Panc1 (cell line): ENCODE results near the gene FBXO5. TPM values are rescaled to one million over a fixed set of nuclear protein-coding genes. Genes with fewer than 3 reads are reported as not detected.
"Not testable (repeated sequence)": the region's sequence is repeated elsewhere in the genome, so short reads cannot be mapped to it uniquely, and the experiment has no call there.

Source experiments
- ATAC-seq: fragments of 200-7000 bp; cut with Tn5 transposase; 2 replicates; pipeline ENCODE4 v1.9.1; 2020; ENCODE audit warnings: mild to moderate bottlenecking, moderate library complexity
- BruUV-seq: library from RNA; stranded (reverse); fragments of 400-500 nt; replicated peaks from 2 replicates; lab custom pipeline; 2021; lab: Mats Ljungman, UMichigan
- CTCF ChIA-PET: fragments of 300-600 bp; sonication (Branson Sonifier 250); formaldehyde crosslinking; loops from one replicate; lab custom pipeline; 2022; ENCODE audit warnings: antibody characterized with exemption; lab: Charles Lee
- POLR2A ChIA-PET: fragments of 300-600 bp; sonication (Branson Sonifier 250); formaldehyde crosslinking; loops from one replicate; lab custom pipeline; 2022; ENCODE audit warnings: antibody characterized with exemption; lab: Charles Lee
- DNase-seq: peaks from one replicate; pipeline ENCODE4 v3.0.0-alpha.2; 2010; ENCODE audit warnings: low read depth, low spot score
- H3K27ac ChIP-seq: 2 replicates; pipeline ENCODE4 v1.5.1; 2011; ENCODE audit warnings: mild to moderate bottlenecking, low read length, inconsistent platforms
- H3K27me3 ChIP-seq: fragments of 200-500 bp; sonication (Bioruptor generic); 2 replicates; pipeline ENCODE4 v1.6.0; 2014; ENCODE audit warnings: low read length, inconsistent platforms; ENCODE audit not compliant: control insufficient read depth, insufficient read depth
- H3K36me3 ChIP-seq: fragments of 200-500 bp; sonication (Bioruptor generic); 2 replicates; pipeline ENCODE4 v1.5.1; 2014; ENCODE audit warnings: inconsistent platforms, mild to moderate bottlenecking, low read length, moderate library complexity; ENCODE audit not compliant: control insufficient read depth, insufficient read depth
- H3K4me1 ChIP-seq: 2 replicates; pipeline ENCODE4 v1.5.1; 2011; ENCODE audit warnings: inconsistent platforms, mild to moderate bottlenecking, low read length, moderate library complexity; ENCODE audit not compliant: control insufficient read depth, insufficient read depth
- H3K4me3 ChIP-seq, 2 experiments: 2 replicates each; pipeline ENCODE4 v1.5.1; 2011 to 2012; ENCODE audit warnings: low read depth in 2 of 2, low read length in 2 of 2, mild to moderate bottlenecking in 2 of 2, inconsistent platforms in 1 of 2, moderate library complexity in 1 of 2
- H3K9me3 ChIP-seq: fragments of 200-500 bp; sonication (Bioruptor generic); 2 replicates; pipeline ENCODE4 v1.5.1; 2014; ENCODE audit warnings: low read depth, mild to moderate bottlenecking, inconsistent platforms, low read length, moderate library complexity; ENCODE audit not compliant: control insufficient read depth, insufficient read depth
- POLR2AphosphoS5 ChIP-seq: IDR thresholded peaks from 2 replicates; pipeline ENCODE4 v1.6.1; 2012; ENCODE audit warnings: mild to moderate bottlenecking, low read depth, low read length, moderate library complexity
- SIN3A ChIP-seq: IDR thresholded peaks from 2 replicates; pipeline ENCODE4 v1.6.1; 2012; ENCODE audit warnings: low read depth, mild to moderate bottlenecking, low read length, moderate library complexity, borderline replicate concordance; ENCODE audit not compliant: insufficient read depth
- TCF7L2 ChIP-seq: IDR thresholded peaks from 2 replicates; pipeline ENCODE4 v1.6.1; 2011; ENCODE audit warnings: mild to moderate bottlenecking, low read depth, low read length, inconsistent platforms
- in situ Hi-C: cut with HindIII; loops from 2 replicates; pipeline ENCODE4 v1.10.0; 2016; ENCODE audit warnings: low sequenced_read_pairs, low pct_unique_long_range_greater_than_20kb
- intact Hi-C: fragments of 100-400 bp; cut with micrococcal nuclease; formaldehyde crosslinking; loops from one replicate; pipeline ENCODE4 v1.10.0; 2022; ENCODE audit not compliant: unreplicated experiment
- total RNA-seq: library from RNA; stranded (reverse); gene quantifications from one replicate; pipeline ENCODE4 v1.2.1, GENCODE V29; 2021; ENCODE audit not compliant: unreplicated experiment
- TF ChIP-seq, protein P1 (sequence below): fragments of 450-650 bp; IDR thresholded peaks from 2 replicates; pipeline ENCODE4 v1.5.1; 2017; ENCODE audit warnings: mild to moderate bottlenecking
- TF ChIP-seq, protein P2 (sequence below), 2 experiments: IDR thresholded peaks; 2 replicates each; pipeline ENCODE4 v1.6.1; 2011 to 2012; ENCODE audit warnings: low read depth in 2 of 2, control low read depth in 1 of 2, low read length in 1 of 2, mild to moderate bottlenecking in 1 of 2, moderate library complexity in 1 of 2; ENCODE audit not compliant: insufficient read depth in 1 of 2

FBXO5 gene
- total RNA-seq, 1 experiment from 2014 or later: 33.6 TPM

DNA sequence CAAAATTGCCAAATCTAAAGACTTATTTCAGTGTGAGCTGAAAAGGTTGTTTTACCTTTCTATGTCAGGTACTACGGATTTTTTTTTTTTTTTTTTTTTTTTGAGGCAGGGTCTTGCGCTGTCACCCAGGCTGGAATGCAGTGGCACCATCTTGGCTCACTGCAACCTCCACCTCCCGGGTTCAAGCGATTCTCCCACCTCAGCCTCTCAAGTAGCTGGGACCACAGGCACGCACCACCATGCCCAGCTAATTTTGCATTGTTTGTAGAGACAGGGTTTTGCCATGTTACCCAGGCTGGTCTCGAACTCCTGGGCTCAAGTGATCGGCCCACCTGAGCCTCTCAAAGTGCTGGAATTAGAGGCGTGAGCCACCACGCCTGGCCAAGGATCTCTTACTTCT is 17.9 kb upstream of the FBXO5 start:
- BruUV-seq, intact Hi-C loops, H3K27me3 ChIP-seq, H3K9me3 ChIP-seq, ATAC-seq, H3K27ac ChIP-seq, DNase-seq, CTCF ChIA-PET, in situ Hi-C loops: not testable (repeated sequence)
- POLR2A ChIA-PET: interaction anchor here (0.7 to 1.0 kb wide), 2 partner anchors 18 to 196 kb away, joined by 9 to 15 read pairs; partner anchors contain the start of gene FBXO5
- H3K36me3 ChIP-seq: peaks cover 39% of the 10 kb centered on the region
- peaks cover 21% of the 10 kb centered on the region for H3K4me1 ChIP-seq
- H3K4me3 ChIP-seq: peak overlapping the region; percentile 76 to 100

DNA sequence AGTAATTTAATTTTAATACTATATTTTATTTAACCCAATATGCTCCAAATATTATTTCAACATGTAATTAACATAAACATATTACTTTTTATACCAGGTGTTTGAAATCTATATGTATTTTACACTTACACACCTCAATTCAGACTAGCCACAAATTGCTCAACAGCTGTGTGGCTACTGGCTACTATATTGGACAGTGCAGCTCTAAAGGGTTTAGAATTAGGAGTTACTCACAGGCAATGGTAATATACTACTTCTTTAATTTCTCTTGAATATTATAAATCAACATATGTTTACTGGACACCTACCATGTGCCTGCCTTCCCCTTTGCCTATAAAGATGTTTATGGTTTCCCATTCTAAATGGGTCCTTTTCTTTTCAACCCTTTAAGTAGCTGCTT is 17.4 kb upstream of the FBXO5 start:
- Histone ChIP-seq H3K27ac (no peak overlapping the region), H3K4me1 (peaks cover 21% of the 10 kb centered on the region), H3K27me3 (no peaks in the 10 kb centered on the region), H3K9me3 (no peaks in the 10 kb centered on the region), H3K36me3 (peaks cover 44% of the 10 kb centered on the region), H3K4me3 (no peak overlapping the region)
- in situ Hi-C loops (no loop called here), intact Hi-C loops (no loop called here)
- no TSS peak for BruUV-seq
- DNase-seq (no peak), ATAC-seq (no peak)
- ChIA-PET CTCF (no interaction called here), POLR2A (interaction anchor here (1.0 kb wide), 1 partner anchor 17 kb away, joined by 9 read pairs; the partner anchor contains the start of gene FBXO5)
- TF ChIP-seq SIN3A (no peak), TCF7L2 (no peak)

DNA sequence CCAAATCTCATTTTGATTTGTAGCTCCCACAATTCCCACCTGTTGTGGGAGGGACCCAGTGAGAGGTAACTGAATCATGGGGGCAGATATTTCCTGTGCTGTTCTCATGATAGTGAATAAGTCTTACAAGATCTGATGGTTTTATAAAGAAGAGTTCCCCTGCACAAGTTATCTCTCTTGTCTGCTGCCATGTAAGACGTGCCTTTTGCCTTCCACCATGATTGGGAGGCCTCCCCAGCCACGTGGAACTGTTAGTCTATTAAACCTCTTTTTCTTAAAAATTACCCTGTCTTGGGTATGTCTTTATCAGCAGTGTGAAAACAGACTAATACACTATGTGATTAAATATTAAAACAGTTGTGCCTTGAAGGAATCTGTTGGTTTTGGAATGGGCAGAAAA is 16.7 kb upstream of the FBXO5 start:
- DNase-seq, BruUV-seq, H3K27ac ChIP-seq, H3K9me3 ChIP-seq, POLR2A ChIA-PET, in situ Hi-C loops, CTCF ChIA-PET, H3K4me3 ChIP-seq, H3K27me3 ChIP-seq, intact Hi-C loops, ATAC-seq: not testable (repeated sequence)
- Histone ChIP-seq H3K4me1 (peaks cover 21% of the 10 kb centered on the region), H3K36me3 (peaks cover 50% of the 10 kb centered on the region)

DNA sequence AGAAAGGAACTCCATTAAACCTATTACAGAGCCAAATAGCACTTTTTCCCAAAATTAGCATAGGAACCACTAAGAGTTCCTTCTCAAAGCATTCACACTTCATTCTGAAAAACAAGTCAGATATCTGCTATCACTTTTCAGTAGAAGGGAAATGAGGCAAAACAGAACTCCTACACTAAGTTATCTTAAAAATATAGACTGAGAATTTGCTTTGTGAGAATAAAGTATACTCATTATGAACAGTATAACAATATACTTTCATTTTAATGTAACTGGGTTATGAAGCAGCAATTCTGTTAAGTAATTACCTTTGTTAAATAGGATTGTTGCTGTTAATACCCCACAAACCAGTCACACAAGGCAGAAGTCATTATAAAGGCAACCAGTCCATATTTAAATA is 11.0 kb upstream of the FBXO5 start:
- Histone ChIP-seq H3K36me3 (peaks cover 65% of the 10 kb centered on the region), H3K27ac (no peak overlapping the region), H3K4me3 (no peak overlapping the region), H3K4me1 (peaks cover 3% of the 10 kb centered on the region; the same call in 1 of the 2 replicates), H3K9me3 (no peaks in the 10 kb centered on the region), H3K27me3 (no peaks in the 10 kb centered on the region)
- DNase-seq: no peak
- ChIA-PET CTCF (no interaction called here), POLR2A (no interaction called here)
- in situ Hi-C loops: no loop called here
- intact Hi-C loops: no loop called here
- TF ChIP-seq SIN3A (no peak), POLR2AphosphoS5 (no peak), TCF7L2 (no peak)
- TF ChIP-seq, protein P1, sequence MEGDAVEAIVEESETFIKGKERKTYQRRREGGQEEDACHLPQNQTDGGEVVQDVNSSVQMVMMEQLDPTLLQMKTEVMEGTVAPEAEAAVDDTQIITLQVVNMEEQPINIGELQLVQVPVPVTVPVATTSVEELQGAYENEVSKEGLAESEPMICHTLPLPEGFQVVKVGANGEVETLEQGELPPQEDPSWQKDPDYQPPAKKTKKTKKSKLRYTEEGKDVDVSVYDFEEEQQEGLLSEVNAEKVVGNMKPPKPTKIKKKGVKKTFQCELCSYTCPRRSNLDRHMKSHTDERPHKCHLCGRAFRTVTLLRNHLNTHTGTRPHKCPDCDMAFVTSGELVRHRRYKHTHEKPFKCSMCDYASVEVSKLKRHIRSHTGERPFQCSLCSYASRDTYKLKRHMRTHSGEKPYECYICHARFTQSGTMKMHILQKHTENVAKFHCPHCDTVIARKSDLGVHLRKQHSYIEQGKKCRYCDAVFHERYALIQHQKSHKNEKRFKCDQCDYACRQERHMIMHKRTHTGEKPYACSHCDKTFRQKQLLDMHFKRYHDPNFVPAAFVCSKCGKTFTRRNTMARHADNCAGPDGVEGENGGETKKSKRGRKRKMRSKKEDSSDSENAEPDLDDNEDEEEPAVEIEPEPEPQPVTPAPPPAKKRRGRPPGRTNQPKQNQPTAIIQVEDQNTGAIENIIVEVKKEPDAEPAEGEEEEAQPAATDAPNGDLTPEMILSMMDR: no peak
- TF ChIP-seq, protein P2, sequence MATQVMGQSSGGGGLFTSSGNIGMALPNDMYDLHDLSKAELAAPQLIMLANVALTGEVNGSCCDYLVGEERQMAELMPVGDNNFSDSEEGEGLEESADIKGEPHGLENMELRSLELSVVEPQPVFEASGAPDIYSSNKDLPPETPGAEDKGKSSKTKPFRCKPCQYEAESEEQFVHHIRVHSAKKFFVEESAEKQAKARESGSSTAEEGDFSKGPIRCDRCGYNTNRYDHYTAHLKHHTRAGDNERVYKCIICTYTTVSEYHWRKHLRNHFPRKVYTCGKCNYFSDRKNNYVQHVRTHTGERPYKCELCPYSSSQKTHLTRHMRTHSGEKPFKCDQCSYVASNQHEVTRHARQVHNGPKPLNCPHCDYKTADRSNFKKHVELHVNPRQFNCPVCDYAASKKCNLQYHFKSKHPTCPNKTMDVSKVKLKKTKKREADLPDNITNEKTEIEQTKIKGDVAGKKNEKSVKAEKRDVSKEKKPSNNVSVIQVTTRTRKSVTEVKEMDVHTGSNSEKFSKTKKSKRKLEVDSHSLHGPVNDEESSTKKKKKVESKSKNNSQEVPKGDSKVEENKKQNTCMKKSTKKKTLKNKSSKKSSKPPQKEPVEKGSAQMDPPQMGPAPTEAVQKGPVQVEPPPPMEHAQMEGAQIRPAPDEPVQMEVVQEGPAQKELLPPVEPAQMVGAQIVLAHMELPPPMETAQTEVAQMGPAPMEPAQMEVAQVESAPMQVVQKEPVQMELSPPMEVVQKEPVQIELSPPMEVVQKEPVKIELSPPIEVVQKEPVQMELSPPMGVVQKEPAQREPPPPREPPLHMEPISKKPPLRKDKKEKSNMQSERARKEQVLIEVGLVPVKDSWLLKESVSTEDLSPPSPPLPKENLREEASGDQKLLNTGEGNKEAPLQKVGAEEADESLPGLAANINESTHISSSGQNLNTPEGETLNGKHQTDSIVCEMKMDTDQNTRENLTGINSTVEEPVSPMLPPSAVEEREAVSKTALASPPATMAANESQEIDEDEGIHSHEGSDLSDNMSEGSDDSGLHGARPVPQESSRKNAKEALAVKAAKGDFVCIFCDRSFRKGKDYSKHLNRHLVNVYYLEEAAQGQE (IDR thresholded peaks at IDR 0.05; ENCODE audit: insufficient read depth in 1 of 2, low read depth in 2 of 2, low read length in 1 of 2): no peak
- no TSS peak for BruUV-seq
- no peak for ATAC-seq
